ENCODE data around the gene PROX1.

Gene PROX1

DNA sequence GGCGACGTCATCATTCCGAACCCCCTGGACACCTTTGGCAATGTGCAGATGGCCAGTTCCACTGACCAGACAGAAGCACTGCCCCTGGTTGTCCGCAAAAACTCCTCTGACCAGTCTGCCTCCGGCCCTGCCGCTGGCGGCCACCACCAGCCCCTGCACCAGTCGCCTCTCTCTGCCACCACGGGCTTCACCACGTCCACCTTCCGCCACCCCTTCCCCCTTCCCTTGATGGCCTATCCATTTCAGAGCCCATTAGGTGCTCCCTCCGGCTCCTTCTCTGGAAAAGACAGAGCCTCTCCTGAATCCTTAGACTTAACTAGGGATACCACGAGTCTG, 10.0 kb downstream of the PROX1 start:
- no peak for DNase-seq (ENCODE audit: low read depth)

DNA sequence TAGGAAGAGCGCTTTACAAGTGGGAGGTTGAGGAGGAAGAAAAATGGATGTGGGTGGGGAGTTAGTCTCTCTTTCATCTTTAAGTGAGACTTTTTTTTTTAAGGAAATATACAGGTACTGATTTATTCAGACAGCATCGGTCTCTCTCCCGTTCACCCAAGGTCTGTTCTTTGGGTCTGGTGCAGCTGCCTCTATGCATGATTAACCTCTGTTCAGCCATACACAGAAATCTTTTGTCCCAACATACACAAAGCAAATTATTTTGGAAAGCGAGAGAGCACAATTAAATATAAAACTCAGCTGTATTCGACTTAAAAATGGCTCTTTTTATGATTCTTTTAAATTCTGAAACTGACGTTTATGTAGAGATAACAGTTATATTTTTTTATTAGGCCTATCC, 11.0 kb downstream of the PROX1 start:
- DNase-seq (ENCODE audit: low read depth), result no peak

DNA sequence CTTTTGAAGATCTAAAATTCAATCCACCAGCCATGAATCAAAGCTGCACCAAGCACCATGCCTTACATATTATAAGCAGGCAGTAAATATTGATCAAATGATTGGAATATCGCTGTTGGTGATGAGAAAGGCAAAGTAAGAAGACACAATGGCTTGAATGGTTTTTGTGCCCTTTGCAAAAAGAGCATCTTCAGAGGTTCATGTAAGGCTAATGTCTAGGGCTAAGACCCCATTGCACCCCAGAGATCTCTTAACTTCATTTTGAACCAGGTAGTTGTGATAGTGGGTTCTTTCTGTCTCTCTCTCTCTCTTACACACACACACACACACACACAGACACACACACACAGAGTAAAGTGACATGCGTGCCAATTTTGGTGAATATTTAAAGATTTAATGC, 12.0 kb downstream of the PROX1 start:
- DNase-seq (ENCODE audit: low read depth), result no peak

DNA sequence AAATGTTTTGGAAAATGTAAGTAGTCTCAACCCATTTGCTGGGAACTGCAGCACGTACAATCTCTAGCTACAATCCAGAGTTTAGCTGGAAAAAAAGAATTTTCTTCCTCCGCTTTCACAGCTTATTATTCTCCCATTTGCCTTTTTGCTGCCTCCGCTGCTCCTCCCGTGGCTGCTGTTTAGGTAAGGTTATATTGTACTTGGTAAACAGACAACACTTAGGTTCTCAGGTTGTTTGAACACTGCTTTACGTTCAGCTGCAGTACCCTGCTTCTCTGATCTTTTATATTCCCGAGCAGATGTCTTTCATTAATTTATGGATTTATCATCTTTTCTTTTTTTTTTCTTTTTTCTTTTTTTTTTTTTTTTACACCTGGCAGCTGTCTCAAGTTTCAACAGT, 14.3 kb downstream of the PROX1 start:
- DNase-seq (ENCODE audit: low read depth), result no peak

DNA sequence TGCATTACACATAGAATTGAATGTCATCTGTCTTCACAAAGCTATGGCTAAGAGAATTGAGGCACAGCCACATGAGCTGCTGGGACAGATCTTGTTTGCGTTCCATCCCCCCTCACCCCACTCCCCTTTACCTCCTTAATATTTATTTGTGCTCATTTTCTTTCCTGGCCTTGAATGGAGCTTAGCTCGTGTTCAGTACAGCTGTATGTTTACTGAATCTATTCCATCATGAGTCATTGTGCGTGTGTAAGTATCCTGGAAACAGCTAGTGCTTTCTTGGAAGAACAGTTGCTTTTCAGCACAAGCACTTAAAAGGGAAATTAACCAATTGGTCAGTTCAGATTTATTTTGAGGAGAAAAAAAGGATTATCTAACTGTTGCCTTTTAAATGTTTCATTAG, 14.7 kb downstream of the PROX1 start:
- DNase-seq (ENCODE audit: low read depth), result no peak

DNA sequence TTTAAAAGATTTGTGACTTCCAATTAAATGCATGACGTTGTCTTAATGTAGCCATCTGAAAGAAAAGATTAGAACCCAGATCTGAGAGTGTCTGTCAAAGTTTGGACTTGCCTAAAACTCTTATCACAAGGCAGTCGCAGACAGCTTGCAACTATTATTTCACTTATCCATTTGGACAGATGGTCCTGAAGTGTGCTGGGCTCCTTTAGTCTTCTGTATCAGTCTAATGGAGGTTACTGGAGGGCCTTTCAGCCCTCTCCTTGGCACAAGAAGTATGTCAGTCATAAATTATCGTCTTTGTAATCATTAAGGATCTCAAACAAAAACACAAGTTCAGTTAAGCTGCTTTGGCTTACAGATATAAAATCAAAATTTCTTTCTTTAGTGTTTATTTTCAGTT, 15.5 kb downstream of the PROX1 start:
- no peak for DNase-seq (ENCODE audit: low read depth)

DNA sequence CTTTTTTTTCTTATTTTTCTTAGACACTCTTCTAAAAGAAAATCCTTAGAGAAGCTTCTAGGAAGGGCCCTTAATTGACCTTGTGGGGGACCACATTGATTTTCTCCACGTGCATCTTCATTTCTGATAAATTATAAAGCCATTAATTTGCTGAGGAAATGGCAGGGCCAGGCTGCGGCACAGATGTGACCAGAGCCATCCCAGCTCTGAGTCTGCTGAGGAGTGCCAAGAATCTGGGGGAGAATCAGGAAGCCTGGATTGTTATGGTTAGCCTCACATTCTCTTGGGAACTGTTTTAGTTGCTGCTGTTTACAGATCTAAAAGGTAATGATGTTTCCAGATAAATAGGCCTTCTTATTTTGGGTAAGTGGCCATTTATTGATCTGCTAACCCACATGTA, 16.2 kb downstream of the PROX1 start:
- DNase-seq (ENCODE audit: low read depth), result no peak

DNA sequence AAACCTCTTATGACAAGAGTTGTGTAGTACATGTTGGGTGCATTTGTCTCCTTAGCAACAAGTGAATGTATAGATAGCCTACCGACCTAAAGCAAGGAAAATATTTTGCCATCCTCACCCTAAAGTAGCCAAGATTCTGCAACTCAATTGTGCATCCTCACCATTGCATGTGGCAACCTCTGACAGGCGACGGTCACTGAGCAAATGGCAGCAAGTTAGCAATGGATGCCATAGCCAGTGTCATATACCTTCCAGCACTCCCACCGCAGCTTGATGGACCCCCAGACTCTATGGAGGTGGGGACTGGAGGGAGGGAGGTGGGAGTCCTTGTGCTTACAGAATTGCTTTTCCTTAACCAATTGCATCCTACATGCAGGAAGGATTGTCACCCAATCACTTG, 17.0 kb downstream of the PROX1 start:
- no peak for DNase-seq (ENCODE audit: low read depth)

DNA sequence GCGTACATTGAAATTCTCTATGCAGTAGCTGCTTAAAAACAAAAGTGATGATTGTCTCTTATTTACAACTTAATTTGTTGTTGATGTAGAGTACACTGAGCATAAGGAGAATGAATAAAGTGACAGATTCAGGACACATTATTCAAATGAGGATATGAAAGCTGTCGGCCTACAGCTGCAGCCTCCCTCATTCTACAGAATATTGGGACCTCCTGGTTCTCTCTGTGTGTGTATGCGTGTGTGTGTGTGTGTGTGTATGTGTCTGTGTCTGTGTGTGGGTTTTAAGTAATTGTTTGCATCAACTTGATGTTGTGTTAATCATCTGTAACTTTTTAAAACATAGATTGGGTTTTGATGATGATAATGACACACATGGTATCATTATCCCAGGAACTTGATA, 17.9 kb downstream of the PROX1 start:
- DNase-seq (ENCODE audit: low read depth), result no peak

DNA sequence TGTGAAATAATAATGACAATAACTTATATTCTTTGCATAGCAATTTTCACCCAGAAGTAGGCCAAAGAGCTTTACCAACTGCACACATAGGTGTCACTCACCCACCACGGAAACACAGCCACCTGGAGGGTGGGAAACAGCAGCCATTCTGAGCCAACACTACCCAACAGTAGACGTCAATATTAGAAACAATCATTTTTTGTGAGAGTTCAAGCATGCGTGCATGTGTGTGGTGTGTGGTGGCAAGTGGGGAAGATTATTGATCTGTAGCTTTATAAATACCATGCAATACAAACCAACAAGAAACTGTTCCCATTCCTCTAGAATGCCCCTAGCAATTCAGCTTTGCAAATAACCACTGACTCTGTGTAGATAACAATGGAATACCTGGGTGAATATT, 19.1 kb downstream of the PROX1 start:
- DNase-seq (ENCODE audit: low read depth), result no peak

DNA sequence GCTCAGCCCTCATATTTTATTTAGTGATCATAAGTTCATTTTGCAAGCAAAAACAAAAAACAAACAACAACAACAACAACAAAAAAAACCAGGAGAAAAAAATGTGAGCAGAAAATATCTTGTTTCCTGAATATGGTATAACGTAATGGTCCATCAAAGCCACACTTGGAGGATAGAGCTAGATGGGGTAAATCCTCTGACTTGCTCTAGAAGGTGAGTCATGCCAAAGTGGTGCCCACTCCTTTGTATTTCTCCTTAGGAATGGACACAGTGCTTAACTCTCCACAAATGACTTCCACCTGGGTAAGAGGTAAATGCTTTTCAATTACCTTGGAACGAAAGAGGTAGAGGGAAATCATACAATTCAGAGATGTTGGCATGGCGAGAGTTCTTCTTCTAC, 20.6 kb downstream of the PROX1 start:
- DNase-seq (ENCODE audit: low read depth), result no peak

DNA sequence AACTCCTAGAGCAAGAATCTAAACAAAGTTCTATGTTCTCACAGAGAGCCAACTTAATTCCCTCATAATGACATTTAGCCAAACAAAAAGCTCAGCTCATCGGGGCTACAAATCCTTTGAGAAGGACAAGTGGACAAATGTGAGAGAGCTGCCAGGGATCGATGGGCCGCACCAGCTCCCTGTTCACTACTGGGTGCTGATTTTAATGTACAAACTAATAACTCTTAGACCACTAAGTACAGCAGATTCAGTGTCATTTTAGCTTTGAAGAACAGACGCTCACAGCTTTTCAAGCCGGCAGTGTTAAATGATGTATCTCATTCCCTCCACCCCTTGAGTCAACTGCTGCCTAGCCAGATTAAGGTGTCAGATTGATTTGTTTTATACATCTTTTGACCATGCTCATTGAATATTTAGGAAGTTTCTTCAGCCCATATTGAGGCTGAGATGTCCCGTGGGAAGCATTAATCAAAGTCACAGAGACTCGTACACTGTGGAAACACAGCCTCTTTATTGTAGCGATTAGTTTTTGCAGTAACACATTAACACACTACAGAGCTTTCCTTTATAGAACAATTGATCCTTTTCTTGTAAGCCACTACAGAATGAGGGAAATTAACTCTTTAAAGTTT, 21.1 kb downstream of the PROX1 start:
- no peak for DNase-seq (ENCODE audit: low read depth)

DNA sequence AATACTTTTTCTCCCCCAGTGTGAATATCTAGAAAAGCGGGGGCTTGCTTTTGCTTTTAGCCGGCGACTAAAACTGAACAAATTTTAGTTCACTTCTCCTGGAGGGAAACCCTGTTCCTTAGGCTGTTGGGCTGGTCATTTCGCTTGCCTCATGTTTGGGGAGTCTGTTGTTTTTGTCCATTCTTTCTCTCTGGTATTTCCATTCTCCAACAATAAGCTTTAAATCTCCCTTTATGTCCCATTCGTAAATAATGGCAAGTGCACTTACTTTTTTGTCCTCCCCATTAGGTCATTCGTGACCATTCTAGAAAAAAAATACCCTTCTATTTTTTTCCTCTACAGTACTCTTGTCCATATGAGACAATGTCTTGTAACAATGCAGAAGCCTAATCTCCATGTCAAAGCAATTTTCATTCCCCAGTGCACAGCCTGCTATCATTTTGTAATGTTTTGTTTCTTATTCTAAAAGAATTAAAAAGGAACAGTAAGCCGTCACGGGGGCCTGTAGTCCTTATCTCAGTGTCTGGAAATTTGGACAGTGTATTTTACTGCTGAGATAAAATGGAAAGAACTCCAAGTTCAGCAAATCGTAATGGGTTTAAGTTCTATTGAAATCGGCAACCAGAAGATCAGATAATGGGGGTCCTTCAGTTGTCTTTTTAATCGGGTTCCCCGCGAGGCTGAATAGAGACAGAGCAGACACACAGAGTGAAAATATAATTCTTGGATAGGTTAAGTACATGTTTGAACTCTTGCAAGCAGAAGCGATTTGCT, 21.8 kb downstream of the PROX1 start:
- no peak for DNase-seq (ENCODE audit: low read depth)

DNA sequence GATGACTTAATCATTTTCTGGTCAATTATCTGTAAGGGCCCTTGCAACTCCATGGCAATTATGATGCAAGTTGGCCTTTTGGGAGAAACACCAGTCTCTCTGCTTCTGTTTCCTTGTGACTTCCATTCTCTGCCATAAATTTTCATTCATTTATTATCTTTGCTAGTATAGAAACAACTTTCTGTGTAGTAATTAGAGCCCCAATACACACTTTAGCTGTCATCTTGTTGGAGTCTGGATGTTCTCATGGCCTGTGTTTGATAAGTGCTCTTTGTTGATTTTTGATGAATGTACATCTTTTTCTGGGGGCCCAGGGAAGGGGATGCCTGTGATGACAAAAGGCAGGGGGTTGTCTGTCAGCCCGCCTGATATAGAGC, 22.4 kb downstream of the PROX1 start:
- no peak for DNase-seq (ENCODE audit: low read depth)

DNA sequence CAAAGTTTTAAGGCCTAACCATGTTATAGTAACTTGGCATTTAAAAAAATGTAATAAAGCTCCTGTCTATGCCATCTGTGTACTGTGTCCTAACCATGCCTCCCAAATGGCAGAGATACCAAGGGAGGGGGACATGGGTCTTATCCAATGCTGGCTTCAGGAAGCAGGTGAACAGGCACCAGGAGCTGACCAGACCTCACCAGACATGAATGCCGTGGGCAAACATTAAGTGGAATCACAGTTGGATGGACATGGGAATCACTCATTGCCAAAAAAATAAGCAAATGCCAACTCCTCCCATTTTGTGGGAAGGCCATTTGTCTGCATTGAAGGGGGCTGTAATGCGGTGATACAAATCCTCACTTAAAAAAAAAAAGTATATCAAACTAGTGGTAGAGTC, 22.9 kb downstream of the PROX1 start:
- DNase-seq (ENCODE audit: low read depth), result no peak

DNA sequence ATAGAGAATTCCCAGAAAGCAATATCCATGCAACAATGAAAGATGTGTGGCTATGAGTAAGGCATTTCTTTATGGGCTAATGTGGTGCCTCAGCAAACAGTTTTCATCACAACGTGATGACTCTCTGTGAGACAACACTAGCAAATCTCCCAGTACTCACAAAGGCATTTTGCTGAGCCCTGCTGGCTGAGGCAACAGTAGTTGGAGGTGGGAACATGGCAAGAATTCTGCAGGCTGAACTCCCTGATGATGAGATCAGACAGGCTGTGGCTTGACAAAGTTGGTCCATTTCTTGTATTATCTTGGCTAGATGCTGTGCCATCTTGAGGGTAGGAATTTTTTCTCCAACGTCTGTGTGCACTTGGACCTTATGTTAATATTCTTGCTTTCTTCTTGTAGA, 24.6 kb downstream of the PROX1 start:
- DNase-seq (ENCODE audit: low read depth), result no peak

DNA sequence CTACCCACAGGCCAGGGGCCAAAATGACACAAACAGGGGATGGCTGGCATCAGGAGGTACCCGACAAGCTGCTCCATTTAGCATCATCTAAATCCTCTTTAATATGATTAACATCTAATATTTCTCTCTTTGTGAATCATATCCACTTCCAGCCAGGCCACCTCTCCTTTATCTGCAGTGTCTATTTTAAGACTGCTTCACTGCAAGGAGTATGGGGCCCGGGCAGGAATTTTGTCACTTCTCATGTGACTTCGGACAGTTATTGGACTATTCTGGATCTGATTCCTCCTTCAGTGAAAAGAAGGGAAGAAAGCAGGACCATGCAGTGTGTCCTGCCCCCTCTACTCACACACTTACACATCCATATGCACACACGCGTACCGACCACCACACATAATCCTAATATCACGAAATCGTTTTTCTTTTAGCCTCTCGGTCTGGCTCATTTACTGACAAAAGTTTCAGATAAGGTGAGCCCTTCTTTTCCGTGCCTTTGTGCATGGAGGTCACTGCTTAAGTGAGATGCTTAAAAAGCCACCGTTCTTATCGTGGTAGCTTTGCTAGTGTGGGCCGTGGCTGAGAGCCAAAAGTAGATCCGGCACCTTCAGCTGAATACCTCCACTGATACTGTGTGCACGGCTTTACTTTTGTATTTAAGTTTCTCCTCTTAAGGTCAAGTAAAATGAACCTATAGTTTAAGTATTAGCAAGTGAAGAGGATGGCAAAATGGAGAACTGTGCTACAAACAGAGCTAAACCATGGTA, 26.0 kb downstream of the PROX1 start:
- DNase-seq (ENCODE audit: low read depth), result no peak

DNA sequence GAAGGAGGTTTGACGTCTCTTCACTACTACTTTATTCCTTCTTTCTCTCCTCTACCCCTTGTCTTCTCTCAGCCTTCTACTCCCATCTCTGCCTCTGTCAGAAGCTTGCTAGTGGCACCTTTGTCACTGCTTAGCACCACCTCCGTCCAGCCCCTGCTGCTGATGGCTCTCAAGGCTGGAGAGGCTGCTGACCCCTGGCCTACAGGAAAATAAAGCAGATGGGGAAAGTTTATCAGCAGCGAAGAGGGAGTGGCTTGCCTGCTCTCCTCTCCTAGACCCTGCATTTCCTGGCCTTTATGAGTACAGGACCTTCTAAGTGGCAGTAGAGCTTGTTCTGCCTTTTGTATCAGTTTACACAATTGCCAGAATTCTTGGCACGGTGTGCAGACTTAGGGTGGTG, 27.0 kb downstream of the PROX1 start:
- no peak for DNase-seq (ENCODE audit: low read depth)

DNA sequence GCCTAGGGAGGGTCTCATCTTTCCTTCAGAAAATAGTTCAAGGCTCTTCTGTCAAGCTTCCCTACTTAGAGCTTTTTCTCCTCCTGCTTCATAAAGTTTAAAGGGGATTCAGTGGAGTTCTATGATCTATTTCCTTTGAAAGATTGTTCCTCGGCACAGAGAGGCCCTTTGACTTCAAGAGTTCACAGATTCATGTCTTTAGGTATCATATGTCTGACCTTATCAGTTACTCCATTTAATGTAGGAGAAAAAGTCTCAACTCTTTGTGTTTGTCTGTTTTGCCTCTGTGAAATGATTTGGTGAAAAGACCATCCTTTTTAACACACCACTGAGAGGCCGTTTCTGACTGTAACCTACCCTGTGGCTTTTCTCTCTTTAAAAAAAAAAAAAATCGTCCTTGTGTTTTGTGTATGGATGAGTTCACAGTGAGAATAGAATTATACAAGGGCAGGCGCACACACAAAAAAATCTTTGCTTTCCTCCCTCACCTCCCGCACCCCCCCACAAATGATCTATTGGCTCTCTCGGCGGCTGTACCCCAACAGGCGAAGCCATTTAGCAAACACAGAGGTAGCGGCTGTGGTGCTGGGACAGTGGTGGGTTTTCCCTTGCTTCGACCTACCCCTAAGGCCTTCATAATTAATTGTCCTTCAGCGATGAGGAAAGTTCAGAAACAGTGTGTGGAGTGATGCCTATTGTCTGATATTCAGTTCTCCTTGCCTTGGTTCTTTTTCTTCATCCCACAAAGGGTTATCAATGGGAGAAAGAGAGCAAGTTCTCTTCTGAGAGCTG, 29.6 kb downstream of the PROX1 start:
- no peak for DNase-seq (ENCODE audit: low read depth)

DNA sequence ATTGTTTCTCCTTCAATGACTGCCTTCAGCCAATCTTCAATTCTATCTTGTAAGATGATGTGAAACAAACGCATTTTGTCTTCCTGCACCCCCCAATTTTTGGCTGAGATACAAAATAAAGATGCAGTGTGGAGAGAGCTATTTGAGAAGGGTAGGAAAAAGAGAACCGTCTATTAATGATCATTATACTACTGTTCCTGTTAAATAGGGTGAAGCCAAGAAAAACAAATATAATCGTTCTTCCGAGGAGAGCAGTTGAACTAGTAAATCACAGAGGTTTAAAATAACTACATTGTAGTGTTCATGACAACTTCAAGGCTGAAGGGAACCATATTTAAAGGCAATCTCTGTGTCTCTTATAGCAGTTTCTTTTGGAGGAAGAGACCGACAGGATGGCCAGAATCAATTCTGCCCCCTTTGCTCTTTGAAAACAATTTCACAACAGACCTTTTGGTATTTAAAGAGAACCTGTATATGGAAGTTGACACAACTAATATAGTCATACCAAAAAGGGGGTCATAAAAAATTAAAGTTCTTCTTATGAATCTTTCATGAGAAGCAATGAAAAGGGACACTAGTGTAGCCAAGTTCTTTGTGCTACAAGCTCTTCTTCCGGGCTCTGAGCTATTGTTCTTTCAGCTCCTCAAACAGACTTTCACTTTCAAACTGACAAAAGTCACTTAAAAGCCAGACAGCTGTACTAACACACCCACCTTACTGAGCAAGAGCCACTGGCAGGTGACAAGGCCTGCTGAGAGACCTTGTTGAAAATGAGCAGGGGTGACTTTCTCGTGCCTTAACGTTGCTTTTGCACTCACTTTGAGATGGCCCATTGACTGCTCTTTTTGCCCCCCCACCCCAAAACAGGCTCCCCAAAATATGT, 30.9 kb downstream of the PROX1 start:
- DNase-seq (ENCODE audit: low read depth), result no peak

DNA sequence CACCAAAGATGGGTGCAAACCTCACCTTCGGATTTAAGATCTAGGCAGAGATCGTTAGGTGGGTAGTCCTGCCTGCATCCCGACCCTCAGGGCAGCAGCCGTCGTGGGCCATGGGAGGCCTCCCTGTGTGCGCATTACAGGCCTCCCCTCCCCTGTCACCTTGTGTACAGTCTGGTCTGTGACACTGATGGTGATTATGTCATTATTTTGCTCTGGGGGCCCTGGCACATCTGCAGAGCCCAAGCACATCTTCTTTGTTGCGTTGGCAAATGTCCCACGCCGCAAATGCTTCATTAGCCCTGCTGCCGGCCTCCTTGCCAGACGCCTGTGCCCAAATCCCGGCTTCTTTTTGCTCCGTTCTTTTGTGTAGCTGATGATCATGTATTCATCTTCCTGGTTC, 31.7 kb downstream of the PROX1 start:
- no peak for DNase-seq (ENCODE audit: low read depth)

DNA sequence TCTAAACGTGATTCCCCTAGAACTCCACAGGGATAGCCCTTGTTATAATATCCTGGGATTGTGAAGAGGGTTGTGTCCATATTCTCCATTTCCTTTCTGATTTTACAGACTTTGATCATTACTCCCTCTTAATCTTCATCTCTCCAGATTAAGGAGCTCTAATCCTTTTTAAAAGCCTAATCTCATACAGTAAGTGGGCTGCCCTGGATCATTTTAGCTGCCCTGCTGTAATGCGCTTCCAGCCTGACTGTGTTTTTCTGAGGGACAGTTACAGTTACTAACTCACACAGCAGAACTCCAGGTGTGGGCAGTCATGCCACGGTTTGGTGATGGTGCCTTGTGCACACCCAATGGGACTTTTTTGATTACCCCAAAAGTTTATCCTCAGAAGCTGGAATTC, 33.5 kb downstream of the PROX1 start:
- no peak for DNase-seq (ENCODE audit: low read depth)
